ENCODE results near the gene CCDC6.

GRCh38 chr10:59832506-59832905, 73.8 kb downstream of the CCDC6 start:
- TF ChIP-seq, protein P1, sequence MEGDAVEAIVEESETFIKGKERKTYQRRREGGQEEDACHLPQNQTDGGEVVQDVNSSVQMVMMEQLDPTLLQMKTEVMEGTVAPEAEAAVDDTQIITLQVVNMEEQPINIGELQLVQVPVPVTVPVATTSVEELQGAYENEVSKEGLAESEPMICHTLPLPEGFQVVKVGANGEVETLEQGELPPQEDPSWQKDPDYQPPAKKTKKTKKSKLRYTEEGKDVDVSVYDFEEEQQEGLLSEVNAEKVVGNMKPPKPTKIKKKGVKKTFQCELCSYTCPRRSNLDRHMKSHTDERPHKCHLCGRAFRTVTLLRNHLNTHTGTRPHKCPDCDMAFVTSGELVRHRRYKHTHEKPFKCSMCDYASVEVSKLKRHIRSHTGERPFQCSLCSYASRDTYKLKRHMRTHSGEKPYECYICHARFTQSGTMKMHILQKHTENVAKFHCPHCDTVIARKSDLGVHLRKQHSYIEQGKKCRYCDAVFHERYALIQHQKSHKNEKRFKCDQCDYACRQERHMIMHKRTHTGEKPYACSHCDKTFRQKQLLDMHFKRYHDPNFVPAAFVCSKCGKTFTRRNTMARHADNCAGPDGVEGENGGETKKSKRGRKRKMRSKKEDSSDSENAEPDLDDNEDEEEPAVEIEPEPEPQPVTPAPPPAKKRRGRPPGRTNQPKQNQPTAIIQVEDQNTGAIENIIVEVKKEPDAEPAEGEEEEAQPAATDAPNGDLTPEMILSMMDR (IDR thresholded peaks at IDR 0.05 in 2 of 3, conservative IDR thresholded peaks at IDR 0.05 in 1 of 3; ENCODE audit: borderline replicate concordance in 1 of 3, insufficient read depth in 1 of 3, low read depth in 2 of 3, low read length in 2 of 3): no peak
- no peak for TF ChIP-seq EZH2phosphoT487 (IDR thresholded peaks at IDR 0.05; ENCODE audit: borderline replicate concordance)
- TF ChIP-seq CEBPB (IDR thresholded peaks at IDR 0.05; ENCODE audit: low read depth): no peak
- no peak for TF ChIP-seq POLR2A (IDR thresholded peaks at IDR 0.05; ENCODE audit: borderline replicate concordance, extremely low read depth, insufficient read depth, insufficient read length)
- TF ChIP-seq, protein P2, sequence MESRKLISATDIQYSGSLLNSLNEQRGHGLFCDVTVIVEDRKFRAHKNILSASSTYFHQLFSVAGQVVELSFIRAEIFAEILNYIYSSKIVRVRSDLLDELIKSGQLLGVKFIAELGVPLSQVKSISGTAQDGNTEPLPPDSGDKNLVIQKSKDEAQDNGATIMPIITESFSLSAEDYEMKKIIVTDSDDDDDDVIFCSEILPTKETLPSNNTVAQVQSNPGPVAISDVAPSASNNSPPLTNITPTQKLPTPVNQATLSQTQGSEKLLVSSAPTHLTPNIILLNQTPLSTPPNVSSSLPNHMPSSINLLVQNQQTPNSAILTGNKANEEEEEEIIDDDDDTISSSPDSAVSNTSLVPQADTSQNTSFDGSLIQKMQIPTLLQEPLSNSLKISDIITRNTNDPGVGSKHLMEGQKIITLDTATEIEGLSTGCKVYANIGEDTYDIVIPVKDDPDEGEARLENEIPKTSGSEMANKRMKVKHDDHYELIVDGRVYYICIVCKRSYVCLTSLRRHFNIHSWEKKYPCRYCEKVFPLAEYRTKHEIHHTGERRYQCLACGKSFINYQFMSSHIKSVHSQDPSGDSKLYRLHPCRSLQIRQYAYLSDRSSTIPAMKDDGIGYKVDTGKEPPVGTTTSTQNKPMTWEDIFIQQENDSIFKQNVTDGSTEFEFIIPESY (IDR thresholded peaks at IDR 0.05; ENCODE audit: extremely low read depth, insufficient replicate concordance, low read length): no peak
- no peak for TF ChIP-seq TCF7L2 (IDR thresholded peaks at IDR 0.05; ENCODE audit: borderline replicate concordance, extremely low read depth, insufficient read depth, insufficient read length)
- TF ChIP-seq, protein P3, sequence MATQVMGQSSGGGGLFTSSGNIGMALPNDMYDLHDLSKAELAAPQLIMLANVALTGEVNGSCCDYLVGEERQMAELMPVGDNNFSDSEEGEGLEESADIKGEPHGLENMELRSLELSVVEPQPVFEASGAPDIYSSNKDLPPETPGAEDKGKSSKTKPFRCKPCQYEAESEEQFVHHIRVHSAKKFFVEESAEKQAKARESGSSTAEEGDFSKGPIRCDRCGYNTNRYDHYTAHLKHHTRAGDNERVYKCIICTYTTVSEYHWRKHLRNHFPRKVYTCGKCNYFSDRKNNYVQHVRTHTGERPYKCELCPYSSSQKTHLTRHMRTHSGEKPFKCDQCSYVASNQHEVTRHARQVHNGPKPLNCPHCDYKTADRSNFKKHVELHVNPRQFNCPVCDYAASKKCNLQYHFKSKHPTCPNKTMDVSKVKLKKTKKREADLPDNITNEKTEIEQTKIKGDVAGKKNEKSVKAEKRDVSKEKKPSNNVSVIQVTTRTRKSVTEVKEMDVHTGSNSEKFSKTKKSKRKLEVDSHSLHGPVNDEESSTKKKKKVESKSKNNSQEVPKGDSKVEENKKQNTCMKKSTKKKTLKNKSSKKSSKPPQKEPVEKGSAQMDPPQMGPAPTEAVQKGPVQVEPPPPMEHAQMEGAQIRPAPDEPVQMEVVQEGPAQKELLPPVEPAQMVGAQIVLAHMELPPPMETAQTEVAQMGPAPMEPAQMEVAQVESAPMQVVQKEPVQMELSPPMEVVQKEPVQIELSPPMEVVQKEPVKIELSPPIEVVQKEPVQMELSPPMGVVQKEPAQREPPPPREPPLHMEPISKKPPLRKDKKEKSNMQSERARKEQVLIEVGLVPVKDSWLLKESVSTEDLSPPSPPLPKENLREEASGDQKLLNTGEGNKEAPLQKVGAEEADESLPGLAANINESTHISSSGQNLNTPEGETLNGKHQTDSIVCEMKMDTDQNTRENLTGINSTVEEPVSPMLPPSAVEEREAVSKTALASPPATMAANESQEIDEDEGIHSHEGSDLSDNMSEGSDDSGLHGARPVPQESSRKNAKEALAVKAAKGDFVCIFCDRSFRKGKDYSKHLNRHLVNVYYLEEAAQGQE (IDR thresholded peaks at IDR 0.05; ENCODE audit: low read depth): no peak
- TF ChIP-seq RAD21 (IDR thresholded peaks at IDR 0.05; ENCODE audit: low read depth): no peak
- no peak for TF ChIP-seq ELF1 (IDR thresholded peaks at IDR 0.05; ENCODE audit: borderline replicate concordance, low read depth)
- TF ChIP-seq SP1 (IDR thresholded peaks at IDR 0.05; ENCODE audit: low read depth): no peak
- TF ChIP-seq, protein P4, sequence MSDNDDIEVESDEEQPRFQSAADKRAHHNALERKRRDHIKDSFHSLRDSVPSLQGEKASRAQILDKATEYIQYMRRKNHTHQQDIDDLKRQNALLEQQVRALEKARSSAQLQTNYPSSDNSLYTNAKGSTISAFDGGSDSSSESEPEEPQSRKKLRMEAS (IDR thresholded peaks at IDR 0.05): no peak
- TF ChIP-seq EZH2 (IDR thresholded peaks at IDR 0.05): no peak
- no peak for TF ChIP-seq ZNF274 (IDR thresholded peaks at IDR 0.05; ENCODE audit: low read depth, low read length)
